Measurements from ENCODE around the gene DHCR7. TPM values are rescaled to one million over a fixed set of nuclear protein-coding genes. Genes with fewer than 3 reads are reported as not detected.
"Not testable (repeated sequence)": the region's sequence is repeated elsewhere in the genome, so short reads cannot be mapped to it uniquely, and the experiment has no call there.

Gene DHCR7
- polyA plus RNA-seq, 1 donor from 2014 or later = 16.6 TPM

DNA sequence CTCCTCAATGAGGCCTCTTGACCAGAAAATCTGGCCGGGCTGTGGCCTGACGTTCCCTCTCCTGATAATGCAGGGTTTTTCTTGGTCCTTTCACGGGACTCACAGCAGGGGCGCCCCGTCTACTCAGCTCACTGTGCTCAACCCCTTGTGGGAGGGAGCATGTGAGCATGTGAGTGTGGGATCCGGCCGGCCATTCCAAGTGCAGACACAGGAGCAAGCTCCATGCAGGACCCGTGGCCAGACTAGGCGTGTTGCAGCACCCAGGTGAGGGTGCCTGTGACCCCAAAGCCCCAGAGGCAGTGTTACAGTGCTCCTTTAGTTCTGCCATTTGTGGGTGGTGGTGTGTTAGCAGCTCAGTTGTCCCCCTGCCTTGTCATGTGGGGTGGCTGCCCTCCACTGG is 18.0 kb downstream of the DHCR7 start:
- Mint-ChIP-seq H3K27ac (no peak overlapping the region), H3K4me1 (peaks cover 8 to 14% (median 10%) of the 10 kb centered on the region in 3 donors), H3K36me3 (no peaks in the 10 kb centered on the region), H3K9me3 (no peaks in the 10 kb centered on the region), H3K4me3 (no peak overlapping the region), H3K27me3 (peaks cover 1% of the 10 kb centered on the region)

DNA sequence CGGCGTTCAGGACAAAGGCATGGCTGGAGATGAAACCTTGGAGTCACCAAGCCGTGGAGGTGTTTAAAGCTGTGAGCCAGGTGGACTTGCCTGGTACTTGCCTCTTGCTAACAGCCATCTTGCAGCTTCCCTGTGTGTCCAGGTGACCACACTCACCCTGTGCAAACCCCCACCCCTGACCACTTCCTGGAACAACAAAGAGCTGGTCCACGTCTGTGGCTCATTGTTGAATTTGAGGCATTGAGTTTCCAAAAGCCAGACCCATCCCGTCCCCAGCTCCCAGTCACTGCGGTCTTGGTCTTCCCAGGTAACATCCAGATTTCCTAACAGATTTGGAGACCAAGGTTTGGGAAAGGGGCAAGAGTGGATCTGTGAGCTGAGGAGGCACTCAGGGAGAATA is 18.5 kb downstream of the DHCR7 start:
- H3K36me3 Mint-ChIP-seq = no peaks in the 10 kb centered on the region
- H3K4me3 Mint-ChIP-seq = no peak overlapping the region
- H3K4me1 Mint-ChIP-seq = peaks cover 8 to 14% (median 10%) of the 10 kb centered on the region in 3 donors
- H3K27ac Mint-ChIP-seq = no peak overlapping the region
- no peaks in the 10 kb centered on the region for H3K9me3 Mint-ChIP-seq
- H3K27me3 Mint-ChIP-seq = peaks cover 1% of the 10 kb centered on the region

DNA sequence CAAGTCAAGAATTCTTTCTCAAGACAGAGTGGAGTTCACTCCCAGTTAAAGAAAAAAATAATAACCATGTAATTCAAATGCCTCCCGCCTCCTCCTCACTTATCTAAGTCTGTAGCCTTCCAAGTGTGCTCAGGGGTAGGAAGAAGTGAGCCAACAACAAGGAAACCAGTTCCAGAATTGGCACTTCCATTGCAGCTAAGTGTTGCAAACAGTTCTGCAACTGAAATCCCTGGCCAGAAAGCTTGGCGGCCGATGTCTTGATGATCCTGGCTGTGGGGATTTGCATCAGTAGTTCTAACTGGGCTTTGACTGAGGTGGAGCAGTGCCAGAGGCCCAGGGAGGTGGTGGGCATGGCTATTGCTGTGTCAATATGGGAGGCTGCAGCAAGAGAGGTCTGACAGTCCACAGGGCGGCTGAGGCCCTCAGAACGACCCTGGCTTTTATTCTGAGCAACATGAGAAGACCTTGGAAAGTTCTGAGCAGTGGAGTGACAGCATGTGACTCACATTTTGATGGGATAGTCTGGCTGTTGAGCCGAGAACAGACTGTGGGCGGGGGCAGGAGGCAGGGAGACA is 19.2 kb downstream of the DHCR7 start:
- Mint-ChIP-seq H3K4me3 (no peak overlapping the region), H3K9me3 (no peaks in the 10 kb centered on the region), H3K27ac (no peak overlapping the region), H3K4me1 (peaks cover 8 to 14% (median 12%) of the 10 kb centered on the region in 3 donors), H3K36me3 (no peaks in the 10 kb centered on the region), H3K27me3 (peaks cover 1% of the 10 kb centered on the region)

DNA sequence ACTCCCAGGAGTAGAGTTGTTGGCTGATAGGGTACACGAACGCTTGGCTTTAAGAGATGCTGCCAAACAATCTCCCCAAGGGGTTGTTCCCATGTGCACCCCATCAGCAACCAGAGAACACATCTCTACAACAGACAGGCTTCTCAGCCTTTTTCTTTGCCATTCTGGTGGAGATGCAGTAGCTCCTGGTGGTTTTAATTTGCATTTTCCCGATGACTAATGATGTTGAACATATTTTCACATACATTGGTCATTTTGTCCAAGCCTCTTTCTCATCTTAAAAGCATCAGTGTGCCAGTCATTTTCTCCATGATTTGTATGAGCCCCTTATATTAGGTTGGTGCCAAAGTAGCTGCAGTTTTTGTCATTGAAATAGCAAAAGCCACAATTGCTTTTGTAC is 21.8 kb downstream of the DHCR7 start:
- no peak overlapping the region for H3K27ac Mint-ChIP-seq
- H3K27me3 Mint-ChIP-seq = peaks cover 1% of the 10 kb centered on the region
- no peak overlapping the region for H3K4me3 Mint-ChIP-seq
- peaks cover 19 to 28% (median 21%) of the 10 kb centered on the region in 3 donors for H3K4me1 Mint-ChIP-seq
- no peaks in the 10 kb centered on the region for H3K9me3 Mint-ChIP-seq
- no peaks in the 10 kb centered on the region for H3K36me3 Mint-ChIP-seq

DNA sequence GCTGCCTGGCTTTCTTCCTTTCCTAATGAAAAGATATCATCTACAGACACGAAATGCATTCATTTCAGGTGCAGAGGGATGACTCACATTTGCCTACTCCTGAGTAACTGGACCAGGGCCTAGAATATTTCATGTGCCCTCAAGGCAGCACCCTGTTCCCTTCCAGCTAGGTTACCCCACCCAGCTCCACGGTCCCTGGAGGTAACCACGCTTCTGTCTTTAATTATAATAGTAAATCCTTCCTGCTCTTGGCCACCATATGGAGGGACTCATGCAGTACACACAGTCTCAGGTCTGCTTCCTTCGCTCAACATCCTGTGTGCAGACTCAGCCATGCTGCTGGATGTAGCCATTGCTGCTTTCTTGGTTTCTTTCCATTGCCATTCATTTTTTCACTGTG is 22.3 kb downstream of the DHCR7 start:
- H3K27ac Mint-ChIP-seq = no peak overlapping the region
- peaks cover 1% of the 10 kb centered on the region for H3K27me3 Mint-ChIP-seq
- H3K4me1 Mint-ChIP-seq = peaks cover 19 to 28% (median 22%) of the 10 kb centered on the region in 3 donors

DNA sequence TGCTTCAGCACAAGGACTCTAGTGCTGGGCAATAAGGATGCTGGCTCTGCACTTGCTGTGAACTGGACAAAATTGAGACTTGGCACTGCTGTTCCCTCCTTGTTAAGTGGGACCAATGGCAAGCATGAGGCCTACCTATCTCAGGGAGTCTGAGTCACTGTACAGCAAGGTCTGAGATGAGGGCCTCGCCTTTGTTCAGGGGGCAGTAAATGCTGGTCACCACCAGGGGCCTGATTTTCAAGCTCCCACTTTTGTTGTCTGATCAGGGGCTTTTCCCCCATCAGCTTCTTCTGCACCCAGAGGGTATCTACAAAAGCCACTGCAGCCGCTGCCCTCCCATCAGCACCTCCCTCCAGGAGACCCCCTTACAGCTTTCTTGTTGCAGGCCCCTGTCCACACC is 22.8 kb downstream of the DHCR7 start:
- H3K27ac Mint-ChIP-seq = no peak overlapping the region
- H3K4me3 Mint-ChIP-seq = no peak overlapping the region
- H3K36me3 Mint-ChIP-seq = no peaks in the 10 kb centered on the region
- peaks cover 19 to 32% (median 24%) of the 10 kb centered on the region in 3 donors for H3K4me1 Mint-ChIP-seq
- H3K27me3 Mint-ChIP-seq = peaks cover 1% of the 10 kb centered on the region
- H3K9me3 Mint-ChIP-seq = no peaks in the 10 kb centered on the region

More for the DNA sequence above, 22.3 kb downstream of the DHCR7 start:
- H3K4me3 Mint-ChIP-seq = no peak overlapping the region
- H3K9me3 Mint-ChIP-seq = no peaks in the 10 kb centered on the region
- H3K36me3 Mint-ChIP-seq = no peaks in the 10 kb centered on the region

DNA sequence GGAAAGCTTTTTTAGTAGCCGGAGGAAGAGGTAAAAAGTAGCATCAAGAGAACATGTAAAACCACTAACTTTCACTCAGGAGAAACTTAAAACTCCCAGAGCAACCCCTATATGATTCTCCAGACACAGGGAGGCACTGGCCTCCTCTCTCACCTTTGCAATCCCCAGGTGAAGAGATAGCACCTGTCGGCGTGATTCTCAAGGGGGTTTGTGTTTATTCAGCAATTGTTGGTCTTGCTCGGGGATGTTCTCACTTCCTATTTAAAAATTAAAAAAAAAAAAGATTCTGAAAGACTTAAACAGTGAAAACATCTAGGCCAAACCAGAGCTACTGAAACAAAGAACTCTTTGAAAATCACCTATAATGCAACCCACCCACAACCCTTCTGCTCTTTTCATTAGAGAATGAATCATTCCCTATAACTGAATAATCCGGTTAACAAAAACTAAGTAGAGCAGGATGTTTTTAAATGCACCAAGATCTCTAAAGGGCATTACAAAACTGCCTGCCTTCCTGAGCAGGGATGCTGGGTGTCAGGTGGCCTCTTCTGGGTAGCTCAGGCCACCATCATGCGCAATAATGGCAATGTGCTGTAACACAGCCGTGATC is 24.9 kb downstream of the DHCR7 start:
- H3K27ac Mint-ChIP-seq = peak overlapping the region in 1 of 3 donors; percentile 21
- H3K4me3 Mint-ChIP-seq = peak overlapping the region in 1 of 4 donors; percentile 37
- H3K9me3 Mint-ChIP-seq = no peaks in the 10 kb centered on the region
- peaks cover 4% of the 10 kb centered on the region for H3K27me3 Mint-ChIP-seq
- H3K4me1 Mint-ChIP-seq = peaks cover 27 to 42% (median 32%) of the 10 kb centered on the region in 3 donors
- no peaks in the 10 kb centered on the region for H3K36me3 Mint-ChIP-seq

DNA sequence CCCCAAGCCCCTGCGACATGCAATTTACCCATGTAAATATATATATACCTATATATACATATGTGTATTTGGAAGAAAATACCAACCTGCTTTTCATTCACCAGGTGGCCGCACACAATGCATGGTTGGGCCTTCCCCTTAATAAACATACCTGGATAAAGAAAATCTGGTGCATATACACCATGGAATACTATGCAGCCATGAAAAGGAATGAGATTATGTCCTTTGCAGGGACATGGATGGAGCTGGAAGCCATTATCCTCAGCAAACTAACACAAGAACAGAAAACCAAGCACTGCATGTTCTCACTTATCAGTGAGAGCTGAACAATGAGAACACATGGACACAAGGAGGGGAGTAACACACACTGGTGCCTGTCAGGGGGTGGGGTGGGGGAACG is 25.9 kb downstream of the DHCR7 start:
- Mint-ChIP-seq H3K4me3 (peak overlapping the region in 1 of 4 donors; percentile 70), H3K4me1 (peaks cover 27 to 42% (median 32%) of the 10 kb centered on the region in 3 donors)
- H3K27me3 Mint-ChIP-seq, H3K9me3 Mint-ChIP-seq, H3K36me3 Mint-ChIP-seq, H3K27ac Mint-ChIP-seq: not testable (repeated sequence)

DNA sequence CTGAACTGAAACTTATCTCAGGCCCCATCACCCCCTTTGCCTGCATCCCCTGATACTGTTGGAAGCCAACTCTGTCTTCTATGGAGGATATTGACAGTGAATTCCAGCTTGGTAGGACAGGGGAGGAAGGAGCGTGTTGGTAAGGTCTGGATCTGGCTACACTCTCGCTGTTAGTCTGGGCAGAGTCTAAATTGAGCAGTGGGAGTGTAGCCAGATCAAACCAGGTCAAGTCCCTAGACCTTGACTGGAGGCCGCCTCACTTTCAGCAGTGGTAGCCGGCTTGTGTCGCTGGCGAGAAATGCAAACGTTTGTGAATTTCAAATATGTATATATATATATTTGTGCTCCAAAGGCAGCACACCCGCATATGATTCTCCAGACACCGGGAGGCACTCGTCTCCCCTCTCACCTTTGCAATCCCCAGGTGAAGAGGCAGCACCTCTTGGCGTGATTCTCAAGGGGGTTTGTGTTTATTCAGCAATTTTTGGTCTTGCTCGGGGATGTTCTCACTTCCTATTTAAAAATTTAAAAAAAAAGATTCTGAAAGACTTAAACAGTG is 26.7 kb downstream of the DHCR7 start:
- Mint-ChIP-seq H3K27me3 (peaks cover 7% of the 10 kb centered on the region), H3K9me3 (no peaks in the 10 kb centered on the region), H3K27ac (no peak overlapping the region), H3K4me3 (no peak overlapping the region), H3K36me3 (no peaks in the 10 kb centered on the region), H3K4me1 (peaks cover 26 to 38% (median 28%) of the 10 kb centered on the region in 3 donors)

DNA sequence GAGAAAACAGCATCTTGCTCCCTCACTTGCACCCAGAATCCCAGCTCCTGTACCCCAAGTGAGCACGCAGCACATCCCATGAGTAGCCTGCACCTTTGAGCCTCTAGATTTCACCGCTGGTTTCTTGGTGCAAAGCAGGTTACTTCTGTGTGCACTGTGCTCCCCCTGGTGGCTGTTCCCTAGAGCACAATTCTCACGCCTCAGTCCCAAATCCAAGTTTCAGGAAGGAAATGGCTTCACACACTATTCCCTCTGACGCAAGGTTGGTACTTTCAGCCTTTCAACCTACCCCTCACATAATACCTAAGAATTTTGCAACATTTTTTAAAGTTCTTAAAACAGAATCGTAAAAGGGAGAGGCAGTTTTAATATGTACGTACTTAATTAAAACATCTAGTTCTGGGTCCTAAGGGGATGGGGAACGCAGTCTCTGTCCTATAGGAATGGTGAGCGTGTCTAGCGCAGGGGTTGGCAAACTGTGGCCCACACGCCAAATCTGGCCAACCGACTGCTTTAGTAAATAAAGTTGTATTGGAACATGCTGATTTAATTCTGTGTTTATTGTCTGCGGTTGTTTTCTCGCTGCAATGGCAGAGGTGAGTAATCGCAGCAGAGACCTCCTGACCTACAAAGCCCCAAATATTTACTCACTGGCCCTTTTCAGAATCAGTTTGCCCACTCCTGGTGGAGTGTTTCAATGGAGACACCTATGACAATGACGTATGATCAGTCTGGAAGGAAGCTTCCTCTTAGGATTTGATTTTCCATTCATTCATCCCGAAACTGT is 27.5 kb downstream of the DHCR7 start:
- Mint-ChIP-seq H3K27ac (no peak overlapping the region), H3K27me3 (peaks cover 8% of the 10 kb centered on the region), H3K9me3 (no peaks in the 10 kb centered on the region), H3K4me1 (peaks cover 19 to 30% (median 23%) of the 10 kb centered on the region in 3 donors), H3K4me3 (no peak overlapping the region), H3K36me3 (no peaks in the 10 kb centered on the region)

DNA sequence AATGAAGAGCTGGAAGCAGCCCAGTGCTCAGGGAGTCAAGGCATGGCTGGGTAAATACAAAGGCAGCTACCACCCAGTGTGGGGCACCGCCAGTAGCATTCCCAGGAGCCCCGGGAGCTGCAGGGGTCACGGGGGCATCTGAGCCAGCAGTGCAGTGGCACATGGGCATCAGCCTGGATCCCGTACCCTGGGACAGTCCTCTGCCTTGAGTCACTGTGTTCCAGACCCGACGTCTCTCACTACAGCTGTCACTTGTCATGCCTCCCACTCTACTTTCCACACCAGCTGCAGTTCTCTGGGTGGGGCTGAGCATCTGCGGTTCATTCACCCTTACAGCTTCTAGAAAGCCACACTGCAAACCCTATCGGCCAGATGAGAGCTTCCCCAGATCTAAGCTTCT is 29.6 kb downstream of the DHCR7 start:
- H3K27ac Mint-ChIP-seq = no peak overlapping the region
- peak overlapping the region in 2 of 4 donors; percentile 45 to 72 for H3K4me3 Mint-ChIP-seq
- H3K9me3 Mint-ChIP-seq = no peaks in the 10 kb centered on the region
- H3K36me3 Mint-ChIP-seq = no peaks in the 10 kb centered on the region
- peaks cover 16 to 26% (median 18%) of the 10 kb centered on the region in 3 donors for H3K4me1 Mint-ChIP-seq
- H3K27me3 Mint-ChIP-seq = peaks cover 8% of the 10 kb centered on the region

DNA sequence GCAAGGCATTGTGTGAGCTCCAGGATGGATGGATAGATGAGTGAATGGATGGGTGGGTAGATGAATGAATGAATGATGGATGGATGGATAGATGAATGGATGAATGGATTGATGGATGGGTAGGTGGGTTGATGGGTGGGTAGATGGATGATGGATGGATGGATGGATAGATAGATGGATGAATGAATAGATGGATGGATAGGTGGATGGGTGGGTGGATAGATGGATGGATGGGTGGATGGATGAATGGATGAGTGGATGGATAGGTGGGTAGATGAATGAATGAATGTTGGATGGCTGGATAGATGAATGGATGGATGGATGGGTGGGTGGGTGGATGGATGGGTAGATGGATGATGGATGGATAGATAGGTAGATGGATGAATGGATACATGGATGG is 33.5 kb downstream of the DHCR7 start:
- Mint-ChIP-seq H3K36me3 (no peaks in the 10 kb centered on the region), H3K4me1 (peaks cover 2 to 7% (median 5%) of the 10 kb centered on the region in 3 donors), H3K4me3 (no peak overlapping the region), H3K9me3 (peaks cover 0 to 7% (median 5%) of the 10 kb centered on the region in 3 donors), H3K27ac (no peak overlapping the region), H3K27me3 (peaks cover 8% of the 10 kb centered on the region)

DNA sequence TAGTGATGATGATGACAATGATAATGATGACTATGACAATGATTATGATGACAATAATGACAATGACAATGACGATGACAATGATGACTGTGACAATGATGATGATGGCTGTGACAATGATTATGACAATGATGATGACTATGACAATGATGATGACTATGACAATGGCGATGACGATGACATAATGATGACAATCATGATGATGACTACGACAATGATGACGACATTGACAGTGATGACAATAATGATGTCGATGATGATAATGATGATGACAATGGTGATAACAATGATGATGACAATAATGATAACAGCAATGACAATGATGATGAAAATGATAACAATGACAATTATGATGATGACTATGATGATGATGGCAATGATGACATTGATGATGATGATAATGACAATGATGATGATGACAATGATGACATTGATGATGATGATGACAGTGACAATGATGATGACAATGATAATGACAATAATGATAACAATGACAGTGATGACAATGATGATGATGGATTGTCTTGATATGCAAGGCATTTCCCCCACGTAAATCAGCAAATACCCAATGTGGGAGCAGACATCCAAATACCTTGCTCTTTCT is 37.7 kb downstream of the DHCR7 start:
- Mint-ChIP-seq H3K4me1 (peaks cover 0 to 6% (median 5%) of the 10 kb centered on the region in 3 donors), H3K4me3 (no peak overlapping the region), H3K9me3 (peaks cover 0 to 7% (median 5%) of the 10 kb centered on the region in 3 donors), H3K27me3 (peaks cover 4% of the 10 kb centered on the region), H3K27ac (no peak overlapping the region), H3K36me3 (no peaks in the 10 kb centered on the region)

DNA sequence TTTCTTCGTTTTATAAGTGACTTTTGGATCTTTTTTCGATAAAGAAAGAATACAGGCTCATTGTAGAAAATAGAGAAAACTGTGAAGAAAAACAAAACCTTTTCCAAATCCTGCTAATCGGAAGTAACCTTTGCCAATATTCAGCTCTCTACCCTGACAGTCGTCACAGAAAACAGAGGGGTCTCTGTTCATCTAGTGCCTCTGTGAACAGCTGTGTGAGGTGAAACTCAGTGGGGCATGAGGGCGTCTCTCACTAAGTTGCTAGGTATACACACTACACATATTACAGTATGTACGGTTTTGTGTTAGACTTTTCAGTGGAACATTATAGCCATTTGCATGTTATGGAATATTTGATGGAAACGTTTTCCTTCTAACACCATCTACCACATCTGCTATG is 39.4 kb downstream of the DHCR7 start:
- no peak overlapping the region for H3K4me3 Mint-ChIP-seq
- H3K27ac Mint-ChIP-seq = no peak overlapping the region
- peaks cover 0 to 11% (median 7%) of the 10 kb centered on the region in 3 donors for H3K9me3 Mint-ChIP-seq
- H3K36me3 Mint-ChIP-seq = no peaks in the 10 kb centered on the region
- H3K27me3 Mint-ChIP-seq = peaks cover 6% of the 10 kb centered on the region
- H3K4me1 Mint-ChIP-seq = peaks cover 0 to 9% (median 7%) of the 10 kb centered on the region in 3 donors

DNA sequence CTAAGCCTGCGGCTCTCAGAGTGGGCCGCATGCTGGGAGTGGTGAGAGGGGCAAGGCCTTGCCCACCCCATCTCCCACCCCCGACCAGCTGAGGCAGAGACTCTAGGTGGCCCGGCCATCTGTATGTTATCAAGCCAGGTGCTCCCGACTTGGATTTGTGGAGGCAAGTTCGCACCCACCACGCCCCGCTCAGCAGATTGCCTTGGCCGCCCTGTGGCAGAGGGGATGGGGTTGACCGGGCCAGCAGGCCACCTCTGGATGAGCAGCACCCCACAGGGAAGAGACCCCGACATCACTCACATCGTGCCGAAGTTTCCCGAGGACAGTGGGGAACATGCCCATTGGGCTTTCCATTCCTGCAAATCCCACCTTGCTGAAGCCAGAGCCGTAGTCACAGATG is 40.8 kb downstream of the DHCR7 start:
- no peak overlapping the region for H3K4me3 Mint-ChIP-seq
- H3K27me3 Mint-ChIP-seq = peaks cover 3% of the 10 kb centered on the region
- H3K27ac Mint-ChIP-seq = no peak overlapping the region
- peaks cover 0 to 9% (median 7%) of the 10 kb centered on the region in 3 donors for H3K4me1 Mint-ChIP-seq
- H3K9me3 Mint-ChIP-seq = peaks cover 1 to 11% (median 7%) of the 10 kb centered on the region in 3 donors
- no peaks in the 10 kb centered on the region for H3K36me3 Mint-ChIP-seq

All from IgD-negative memory B cell (primary cell).